ENCODE results near the gene KLHDC9.

Gene KLHDC9

GRCh38 chr1:161137881-161138280 lies 39.7 kb downstream of the KLHDC9 start:
- Histone ChIP-seq H2AFZ (ENCODE audit: low read depth, low read length) (no peak overlapping the region), H3K36me3 (ENCODE audit: insufficient read depth, low read length) (no peaks in the 10 kb centered on the region), H3K4me1 (ENCODE audit: insufficient read depth, low read length) (peaks cover 4% of the 10 kb centered on the region), H3K9me3 (ENCODE audit: low read length) (no peaks in the 10 kb centered on the region), H3K4me3 (ENCODE audit: low read length) (no peak overlapping the region), H3K27me3 (ENCODE audit: insufficient read depth, low read length) (no peaks in the 10 kb centered on the region)

GRCh38 chr1:161138431-161138830 lies 40.3 kb downstream of the KLHDC9 start:
- Histone ChIP-seq H3K9me3 (ENCODE audit: low read length) (no peaks in the 10 kb centered on the region), H3K4me3 (ENCODE audit: low read length) (no peak overlapping the region), H3K36me3 (ENCODE audit: insufficient read depth, low read length) (no peaks in the 10 kb centered on the region), H2AFZ (ENCODE audit: low read depth, low read length) (no peak overlapping the region), H3K27me3 (ENCODE audit: insufficient read depth, low read length) (no peaks in the 10 kb centered on the region), H3K4me1 (ENCODE audit: insufficient read depth, low read length) (peaks cover 4% of the 10 kb centered on the region)

GRCh38 chr1:161139766-161140165 lies 41.6 kb downstream of the KLHDC9 start:
- Histone ChIP-seq H3K36me3 (ENCODE audit: insufficient read depth, low read length) (no peaks in the 10 kb centered on the region), H3K4me1 (ENCODE audit: insufficient read depth, low read length) (no peaks in the 10 kb centered on the region), H3K27me3 (ENCODE audit: insufficient read depth, low read length) (no peaks in the 10 kb centered on the region), H3K4me3 (ENCODE audit: low read length) (no peak overlapping the region), H2AFZ (ENCODE audit: low read depth, low read length) (no peak overlapping the region), H3K9me3 (ENCODE audit: low read length) (no peaks in the 10 kb centered on the region)

GRCh38 chr1:161140755-161141400 lies 42.7 kb downstream of the KLHDC9 start:
- Histone ChIP-seq H3K27me3 (ENCODE audit: insufficient read depth, low read length) (no peaks in the 10 kb centered on the region), H3K36me3 (ENCODE audit: insufficient read depth, low read length) (no peaks in the 10 kb centered on the region), H3K4me1 (ENCODE audit: insufficient read depth, low read length) (no peaks in the 10 kb centered on the region), H2AFZ (ENCODE audit: low read depth, low read length) (no peak overlapping the region), H3K4me3 (ENCODE audit: low read length) (no peak overlapping the region), H3K9me3 (ENCODE audit: low read length) (no peaks in the 10 kb centered on the region)

GRCh38 chr1:161145832-161146231 lies 47.7 kb downstream of the KLHDC9 start:
- no peak overlapping the region for H3K4me3 ChIP-seq (ENCODE audit: low read length)
- no peaks in the 10 kb centered on the region for H3K4me1 ChIP-seq (ENCODE audit: insufficient read depth, low read length)
- no peak overlapping the region for H2AFZ ChIP-seq (ENCODE audit: low read depth, low read length)
- H3K9me3 ChIP-seq (ENCODE audit: low read length) = no peaks in the 10 kb centered on the region
- no peaks in the 10 kb centered on the region for H3K27me3 ChIP-seq (ENCODE audit: insufficient read depth, low read length)
- no peaks in the 10 kb centered on the region for H3K36me3 ChIP-seq (ENCODE audit: insufficient read depth, low read length)
